Heart left ventricle (tissue), 16 donors: Measurements from ENCODE around the gene PRKCA. TPM values are rescaled to one million over a fixed set of nuclear protein-coding genes. Genes with fewer than 3 reads are reported as not detected.

Source experiments
- ATAC-seq, 4 donors: fragments of 200-7000 bp; cut with Tn5 transposase; one replicate each; pipeline ENCODE4 v1.9.1; 2020 to 2022; ENCODE audit warnings: moderate library complexity in 4 of 4, mild to moderate bottlenecking in 3 of 4, moderate number of reproducible peaks in 1 of 4
- DNase-seq, 5 donors: peaks; one replicate each; pipeline ENCODE4 v3.0.0-alpha.2; 2020
- H3K27ac ChIP-seq, 12 donors: fragments of 200-600 bp; sonication (generic) in 4 of 12; one replicate each; pipeline versions ENCODE4 v1.5.0 to v1.8.0; 2016 to 2022; ENCODE audit warnings: mild to moderate bottlenecking in 2 of 12
- H3K27me3 ChIP-seq, 9 donors: fragments of 200-600 bp; sonication (generic) in 2 of 9; one replicate each; pipeline versions ENCODE4 v1.5.1 to v1.8.0; 2016 to 2022; ENCODE audit warnings: mild to moderate bottlenecking in 3 of 9
- H3K36me3 ChIP-seq, 9 donors: fragments of 200-600 bp; sonication (generic) in 2 of 9; one replicate each; pipeline versions ENCODE4 v1.5.0 to v1.8.0; 2018 to 2022; ENCODE audit warnings: mild to moderate bottlenecking in 2 of 9
- H3K4me1 ChIP-seq, 12 donors: fragments of 200-600 bp; sonication (generic) in 4 of 12; one replicate each; pipeline versions ENCODE4 v1.5.0 to v1.8.0; 2016 to 2022; ENCODE audit warnings: mild to moderate bottlenecking in 3 of 12
- H3K4me3 ChIP-seq, 12 donors: fragments of 200-600 bp; sonication (generic) in 4 of 12; one replicate each; pipeline versions ENCODE4 v1.5.0 to v1.8.0; 2017 to 2022; ENCODE audit warnings: mild to moderate bottlenecking in 9 of 12, moderate library complexity in 4 of 12
- H3K9me3 ChIP-seq, 12 donors: fragments of 200-600 bp; sonication (generic) in 4 of 12; one replicate each; pipeline versions ENCODE4 v1.5.0 to v1.8.0; 2016 to 2022; ENCODE audit warnings: mild to moderate bottlenecking in 1 of 12
- POLR2A ChIP-seq, 2 donors: fragments of 450-650 bp; IDR thresholded peaks; one replicate each; pipeline ENCODE4 v1.6.1; 2017; ENCODE audit warnings: antibody characterized with exemption in 2 of 2, mild to moderate bottlenecking in 2 of 2, moderate library complexity in 2 of 2
- WGBS, 4 donors: extraction: QIAGEN DNeasy Blood & Tissue Kit in 2 of 4; methylation state at CpG; one replicate each; pipeline versions ENCODE4 v1.1.5 to v1.1.7; 2013 to 2018; 5-methylcytosine and 5-hydroxymethylcytosine counted together
- intact Hi-C, 10 donors: fragments of 100-400 bp; cut with DNase I; formaldehyde crosslinking; loops; one replicate each; pipeline versions ENCODE4 v1.11.1 to v1.14.2; 2022
- polyA plus RNA-seq, 2 donors: library from polyadenylated mRNA; stranded (reverse); fragments of 200-250 nt; gene quantifications; one replicate each; pipeline ENCODE4 v1.2.3, GENCODE V29; 2013
- total RNA-seq, 9 donors: library from RNA; depleted of rRNA in 2 of 9; stranded (reverse); fragments of >200 nt in 2 of 9; fragmentation: NEBNext Ultra II Directional in 3 of 9; extraction: Animal tissue kit (Norgen Biotek cat#: 25700) in 3 of 9; gene quantifications; one replicate each; pipeline versions ENCODE4 v1.1.0 to v1.2.4, GENCODE V29; 2016 to 2023
- TF ChIP-seq, protein P1 (sequence below), 12 donors: fragments of 200-600 bp; sonication (generic) in 4 of 12; IDR thresholded peaks; one replicate each; pipeline versions ENCODE4 v1.5.0 to v1.8.0; 2018 to 2022; ENCODE audit warnings: antibody characterized with exemption in 12 of 12, mild to moderate bottlenecking in 5 of 12
- donor health status: ischemic (EF 13 %, LVEDD 7.1; RV severe dilation, severe dysfunction).
- donor health status: healthy with polysubstance abuse.
- donor health status: DM: no; HTN: yes; CAD: no.
- donor health status: DM: no; HTN: no; CAD: no.
- donor health status: ischemic (EF 25% LVEDD 6.9; RV normal size, moderate dysfunction).
- donor health status: ischemic (EF 25% LVEDD 5.7; RV mildly dilated, moderate dysfunction).
- donor health status: healthy.
- donor health status: DM: yes; HTN: yes; CAD: no.
- donor health status: ischemic (EF 35%, LVEDD 5.7; RV mildly dilated, moderate dysfunction).
- donor health status: nonischemic (EF 11% LVEDD 7.7; RV severe dilation, severe dysfunction).
- donor health status: DM: yes; HTN: yes; CAD: no.
- donor health status: PGD.
- donor health status: ischemic (EF 29% LVEDD 5.4; RV normal size, mild dysfunction).
- donor health status: nonischemic (EF 23%, LVEDD 6.1; RV moderate dilation, normal function).

Gene PRKCA
- total and polyA plus RNA-seq, 11 donors: 3.4 to 26.8 (median 11.4) TPM

DNA sequence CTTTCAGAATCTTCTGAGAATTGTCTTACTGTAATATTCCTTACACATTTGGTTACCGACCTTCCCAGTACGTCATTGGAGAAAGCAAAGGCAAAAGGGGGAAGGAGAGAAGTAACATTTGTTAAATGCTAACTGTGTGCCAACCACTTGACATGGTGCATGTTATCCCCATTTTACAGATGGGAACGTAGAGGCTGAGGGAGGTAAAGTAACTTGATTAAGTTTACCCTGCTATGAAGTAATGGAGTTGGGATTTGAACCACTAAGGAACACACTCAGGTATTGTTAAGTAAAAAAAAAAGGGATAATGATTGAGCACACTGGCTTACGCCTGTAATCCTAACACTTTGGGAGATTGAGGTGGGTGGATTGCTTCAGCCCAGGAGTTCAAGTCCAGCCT, 156.4 kb downstream of the PRKCA start:
- Histone ChIP-seq H3K4me3 (no peak overlapping the region), H3K4me1 (peaks cover 0 to 40% (median 0%) of the 10 kb centered on the region in 12 donors), H3K36me3 (no peaks in the 10 kb centered on the region), H3K27me3 (no peaks in the 10 kb centered on the region), H3K27ac (peak overlapping the region in 3 of 12 donors; percentile 36 to 84 (median 62)), H3K9me3 (peaks cover 0 to 9% (median 0%) of the 10 kb centered on the region in 12 donors)
- DNase-seq (no peak), ATAC-seq (no peak)
- 92 to 98% (median 96%) methylated on average over 4 of the region's 4 CpGs for WGBS, 4 donors
- no peak for TF ChIP-seq POLR2A (IDR thresholded peaks at IDR 0.05)
- TF ChIP-seq, protein P1, sequence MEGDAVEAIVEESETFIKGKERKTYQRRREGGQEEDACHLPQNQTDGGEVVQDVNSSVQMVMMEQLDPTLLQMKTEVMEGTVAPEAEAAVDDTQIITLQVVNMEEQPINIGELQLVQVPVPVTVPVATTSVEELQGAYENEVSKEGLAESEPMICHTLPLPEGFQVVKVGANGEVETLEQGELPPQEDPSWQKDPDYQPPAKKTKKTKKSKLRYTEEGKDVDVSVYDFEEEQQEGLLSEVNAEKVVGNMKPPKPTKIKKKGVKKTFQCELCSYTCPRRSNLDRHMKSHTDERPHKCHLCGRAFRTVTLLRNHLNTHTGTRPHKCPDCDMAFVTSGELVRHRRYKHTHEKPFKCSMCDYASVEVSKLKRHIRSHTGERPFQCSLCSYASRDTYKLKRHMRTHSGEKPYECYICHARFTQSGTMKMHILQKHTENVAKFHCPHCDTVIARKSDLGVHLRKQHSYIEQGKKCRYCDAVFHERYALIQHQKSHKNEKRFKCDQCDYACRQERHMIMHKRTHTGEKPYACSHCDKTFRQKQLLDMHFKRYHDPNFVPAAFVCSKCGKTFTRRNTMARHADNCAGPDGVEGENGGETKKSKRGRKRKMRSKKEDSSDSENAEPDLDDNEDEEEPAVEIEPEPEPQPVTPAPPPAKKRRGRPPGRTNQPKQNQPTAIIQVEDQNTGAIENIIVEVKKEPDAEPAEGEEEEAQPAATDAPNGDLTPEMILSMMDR (IDR thresholded peaks at IDR 0.05): no peak
- intact Hi-C loops: loop anchor here in 1 of 10 donors (5.0 kb wide), 1 partner anchor 311 kb away; no protein-coding TSS in a partner anchor

DNA sequence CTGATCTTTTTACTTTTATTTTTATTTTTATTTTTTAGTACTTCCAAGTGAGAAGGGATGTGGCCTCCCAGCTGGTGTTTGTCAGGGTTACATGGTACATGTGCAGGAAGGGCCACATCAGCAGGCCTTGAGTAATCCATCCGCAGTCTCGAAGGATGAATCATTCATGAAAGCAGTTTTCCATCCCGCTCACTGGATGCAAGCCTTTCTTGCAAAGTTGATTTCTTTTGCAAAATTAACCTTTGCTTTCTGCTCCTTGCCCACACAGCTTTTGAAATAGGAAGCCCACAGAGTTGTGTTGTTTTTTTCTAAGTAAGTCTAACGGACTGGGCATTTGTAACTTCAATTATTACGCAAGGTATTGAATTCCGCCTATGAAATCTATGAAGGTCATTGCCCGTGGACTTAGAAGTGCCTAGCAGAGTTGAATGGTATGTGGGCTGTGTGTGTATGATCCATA, 157.4 kb downstream of the PRKCA start:
- DNase-seq (peak in 4 of 5 donors; percentile 33 to 69 (median 49)), ATAC-seq (peak in 3 of 4 donors; percentile 89 to 98 (median 94))
- intact Hi-C loops: loop anchor here in 1 of 10 donors (5.0 kb wide), 1 partner anchor 313 kb away; no protein-coding TSS in a partner anchor
- Histone ChIP-seq H3K9me3 (peaks cover 0 to 9% (median 0%) of the 10 kb centered on the region in 12 donors), H3K4me3 (no peak overlapping the region), H3K27me3 (no peaks in the 10 kb centered on the region), H3K4me1 (peaks cover 0 to 40% (median 0%) of the 10 kb centered on the region in 12 donors), H3K36me3 (no peaks in the 10 kb centered on the region), H3K27ac (peak overlapping the region in 10 of 12 donors; percentile 1 to 84 (median 45))
- TF ChIP-seq POLR2A (IDR thresholded peaks at IDR 0.05): no peak
- TF ChIP-seq, protein P1 (IDR thresholded peaks at IDR 0.05): no peak
- WGBS, 4 donors: 70 to 83% (median 77%) methylated on average over 7 of the region's 7 CpGs

DNA sequence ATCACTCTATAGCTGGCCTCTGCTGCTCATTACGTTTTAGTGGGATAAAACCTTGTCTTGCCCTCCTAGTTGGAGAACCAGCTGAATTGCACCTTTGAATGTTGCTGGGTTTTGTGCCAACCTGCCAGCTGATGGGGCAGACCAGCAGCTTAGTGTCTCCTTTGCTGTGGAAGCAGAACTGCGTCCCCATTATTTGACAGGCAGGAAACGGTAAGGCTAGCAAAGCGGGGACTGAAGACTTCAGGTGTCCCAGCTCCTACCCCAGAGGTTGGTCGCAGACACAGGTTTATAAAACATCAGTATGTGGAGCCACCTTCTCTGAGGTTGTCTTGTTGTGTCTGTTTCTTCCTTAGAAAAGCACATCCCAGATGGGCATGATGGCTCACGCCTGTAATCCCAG, 158.1 kb downstream of the PRKCA start:
- TF ChIP-seq, protein P1 (IDR thresholded peaks at IDR 0.05): no peak
- TF ChIP-seq POLR2A (IDR thresholded peaks at IDR 0.05): no peak
- peaks cover 0 to 9% (median 0%) of the 10 kb centered on the region in 12 donors for H3K9me3 ChIP-seq
- intact Hi-C loops: no loop called here
- ATAC-seq: no peak
- no peak for DNase-seq
- H3K27ac ChIP-seq: peak overlapping the region in 2 of 12 donors; percentile 62 to 84
- WGBS, 4 donors: 81 to 91% (median 87%) methylated on average over 5 to 6 of the region's 6 CpGs
- H3K4me1 ChIP-seq: peaks cover 0 to 43% (median 0%) of the 10 kb centered on the region in 12 donors
- no peaks in the 10 kb centered on the region for H3K27me3 ChIP-seq
- H3K4me3 ChIP-seq: no peak overlapping the region
- H3K36me3 ChIP-seq: no peaks in the 10 kb centered on the region

DNA sequence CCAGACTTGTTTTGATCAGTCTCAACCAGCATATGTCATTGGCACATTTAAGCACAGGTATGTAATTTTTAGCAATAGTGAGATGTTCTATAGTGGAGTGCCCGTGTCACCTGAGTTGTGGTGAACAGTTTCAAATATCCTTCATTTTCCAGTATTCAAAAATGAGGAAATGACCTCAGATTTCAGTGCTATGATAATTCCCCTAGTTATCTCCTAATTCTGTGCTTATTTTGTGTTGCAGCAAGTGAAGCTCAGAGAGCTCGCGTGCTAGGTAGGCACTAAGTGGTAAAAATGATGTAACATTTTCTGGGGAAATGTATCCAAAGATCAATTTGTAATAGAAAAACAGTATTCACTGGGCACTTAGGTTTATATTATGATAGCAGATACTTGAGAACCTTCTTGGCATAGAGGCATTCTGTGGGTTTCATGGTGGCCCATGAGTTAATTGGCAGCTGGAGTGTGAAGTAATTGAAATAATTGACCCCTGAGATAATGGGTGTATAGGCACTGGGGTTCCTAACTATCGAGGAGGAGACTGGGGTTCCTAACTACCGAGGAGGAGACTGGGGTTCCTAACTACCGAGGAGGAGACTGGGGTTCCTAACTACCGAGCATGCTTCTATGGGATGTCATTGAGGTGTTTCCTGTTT, 159.1 kb downstream of the PRKCA start:
- peaks cover 0 to 52% (median 0%) of the 10 kb centered on the region in 12 donors for H3K4me1 ChIP-seq
- intact Hi-C loops: no loop called here
- TF ChIP-seq, protein P1 (IDR thresholded peaks at IDR 0.05): no peak
- no peak for TF ChIP-seq POLR2A (IDR thresholded peaks at IDR 0.05)
- WGBS, 4 donors: 73 to 91% (median 84%) methylated on average over 7 of the region's 7 CpGs
- H3K27ac ChIP-seq: peak overlapping the region in 1 of 12 donors; percentile 51
- H3K27me3 ChIP-seq: no peaks in the 10 kb centered on the region
- ATAC-seq (no peak), DNase-seq (no peak)
- no peaks in the 10 kb centered on the region for H3K36me3 ChIP-seq
- no peak overlapping the region for H3K4me3 ChIP-seq
- peaks cover 0 to 9% (median 0%) of the 10 kb centered on the region in 12 donors for H3K9me3 ChIP-seq
